GM18498 (cell line): ENCODE results near the gene CEP170.
"Not testable (repeated sequence)": the region's sequence is repeated elsewhere in the genome, so short reads cannot be mapped to it uniquely, and the experiment has no call there.

Experiments
- ATAC-seq: cut with Tn5 transposase; IDR thresholded peaks from one replicate; pipeline ENCODE4 v1.9.1; 2021; ENCODE audit warnings: mild to moderate bottlenecking, moderate library complexity; ENCODE audit not compliant: unreplicated experiment

The CEP170 gene

DNA sequence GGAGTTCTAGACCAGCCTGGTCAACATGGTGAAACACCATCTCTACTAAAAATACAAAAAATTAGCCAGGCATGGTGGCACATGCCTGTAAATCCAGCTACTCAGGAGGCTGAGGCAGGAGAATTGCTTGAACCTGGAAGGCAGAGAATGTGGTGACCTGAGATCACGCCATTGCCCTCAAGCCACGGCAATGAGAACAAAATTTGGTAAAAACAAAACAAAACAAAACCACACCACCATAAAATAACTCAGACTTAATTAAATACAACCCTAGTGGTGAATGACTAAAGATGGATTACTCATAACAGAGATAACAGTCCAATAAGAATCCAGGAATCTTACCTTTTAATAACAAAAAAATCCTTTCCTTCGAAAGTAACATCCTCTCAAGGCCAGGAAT is 167.7 kb downstream of the CEP170 start:
- not testable (repeated sequence) for ATAC-seq
